Measurements from ENCODE around the gene CCNY. TPM values are rescaled to one million over a fixed set of nuclear protein-coding genes. Genes with fewer than 3 reads are reported as not detected.
"Not testable (repeated sequence)": the region's sequence is repeated elsewhere in the genome, so short reads cannot be mapped to it uniquely, and the experiment has no call there.

CCNY gene
- polyA plus RNA-seq, result 10 to 100 TPM; 15.1 TPM

DNA sequence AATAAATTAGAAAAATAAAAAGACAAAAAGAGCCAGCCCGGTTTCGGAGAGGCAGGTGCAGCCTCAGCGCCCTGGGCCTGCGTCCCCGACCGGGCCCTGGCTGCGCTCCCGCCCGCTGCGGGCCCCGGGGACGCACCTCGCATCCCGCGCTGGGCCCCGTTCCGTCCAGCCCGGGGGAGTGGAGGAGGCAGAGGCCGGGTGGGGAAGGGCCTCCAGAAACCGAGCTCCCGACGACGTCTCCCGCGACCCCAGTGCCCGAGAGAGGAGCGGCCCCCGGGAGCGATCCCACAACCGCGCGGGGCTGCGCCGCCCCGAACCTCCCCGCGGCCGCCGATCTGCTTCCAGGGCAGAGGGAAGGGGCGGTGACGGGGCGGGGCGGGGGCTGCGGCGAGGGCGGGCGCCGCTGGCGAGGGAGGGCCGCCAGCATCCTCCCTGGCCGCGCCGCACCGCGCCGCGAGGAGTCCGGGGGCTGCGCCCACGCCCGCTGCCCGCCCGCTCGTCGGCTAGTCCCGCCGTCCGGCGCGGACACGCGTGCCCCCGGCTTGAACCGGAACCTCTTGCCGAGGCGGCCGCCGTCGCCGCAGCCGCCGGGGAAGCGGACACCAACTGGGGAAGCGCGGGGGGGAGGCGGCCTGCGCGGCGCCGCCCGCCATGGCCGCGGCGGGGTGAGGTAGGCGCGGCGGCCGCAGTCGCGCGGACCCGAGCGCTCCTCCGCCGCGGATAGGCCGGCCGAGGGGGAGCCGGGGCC lies at the start of gene CCNY:
CCNY (plus strand) TSS at position 426 of the 748 bp plus-strand sequence. CDS start 545 bp downstream, outside the sequence.
- WGBS, 2 donors, result 0 to 1% methylated on average over 65 to 109 of the region's 109 CpGs

GRCh38 chr10:35289198-35289597 lies 47.1 kb upstream of the CCNY start:
- WGBS, 2 donors, result 81 to 83% methylated on average over 1 of the region's 1 CpG
- no peaks in the 10 kb centered on the region for H3K9me3 ChIP-seq (ENCODE audit: control insufficient read depth in 2 of 2, insufficient read depth in 1 of 2, low read depth in 1 of 2, low read length in 1 of 2)
- H3K4me3 ChIP-seq (ENCODE audit: low read depth in 1 of 2, low read length in 2 of 2), result no peak overlapping the region
- no peaks in the 10 kb centered on the region for H3K4me1 ChIP-seq (ENCODE audit: control insufficient read depth in 2 of 2, insufficient read depth in 2 of 2, low read length in 1 of 2)
- no peak overlapping the region for H3K27ac ChIP-seq (ENCODE audit: low read depth in 2 of 2, low read length in 1 of 2)
- H3K36me3 ChIP-seq (ENCODE audit: control insufficient read depth in 2 of 2, insufficient read depth in 2 of 2, low read length in 1 of 2), result no peaks in the 10 kb centered on the region
- H3K27me3 ChIP-seq (ENCODE audit: control insufficient read depth in 1 of 2, insufficient read depth in 2 of 2, low read length in 2 of 2), result no peaks in the 10 kb centered on the region

More for the DNA sequence above, at the start of gene CCNY:
- Histone ChIP-seq H3K27me3 (ENCODE audit: control insufficient read depth in 1 of 2, insufficient read depth in 2 of 2, low read length in 2 of 2) (no peaks in the 10 kb centered on the region), H3K36me3 (ENCODE audit: control insufficient read depth in 2 of 2, insufficient read depth in 2 of 2, low read length in 1 of 2) (no peaks in the 10 kb centered on the region), H3K4me3 (ENCODE audit: low read depth in 1 of 2, low read length in 2 of 2) (peak within 1 kb of the TSS; percentile 80 to 99), H3K27ac (ENCODE audit: low read depth in 2 of 2, low read length in 1 of 2) (peak within 1 kb of the TSS; percentile 81 to 84), H3K4me1 (ENCODE audit: control insufficient read depth in 2 of 2, insufficient read depth in 2 of 2, low read length in 1 of 2) (no peaks in the 10 kb centered on the region), H3K9me3 (ENCODE audit: control insufficient read depth in 2 of 2, insufficient read depth in 1 of 2, low read depth in 1 of 2, low read length in 1 of 2) (no peaks in the 10 kb centered on the region)

- H3K9me3 ChIP-seq (ENCODE audit: control insufficient read depth in 2 of 2, insufficient read depth in 1 of 2, low read depth in 1 of 2, low read length in 1 of 2), result no peaks in the 10 kb centered on the region
- no peaks in the 10 kb centered on the region for H3K27me3 ChIP-seq (ENCODE audit: control insufficient read depth in 1 of 2, insufficient read depth in 2 of 2, low read length in 2 of 2)
- H3K4me1 ChIP-seq (ENCODE audit: control insufficient read depth in 2 of 2, insufficient read depth in 2 of 2, low read length in 1 of 2), result no peaks in the 10 kb centered on the region
- no peaks in the 10 kb centered on the region for H3K36me3 ChIP-seq (ENCODE audit: control insufficient read depth in 2 of 2, insufficient read depth in 2 of 2, low read length in 1 of 2)
- no peak overlapping the region for H3K27ac ChIP-seq (ENCODE audit: low read depth in 2 of 2, low read length in 1 of 2)
- 67 to 80% methylated on average over 1 of the region's 1 CpG for WGBS, 2 donors
- H3K4me3 ChIP-seq (ENCODE audit: low read depth in 1 of 2, low read length in 2 of 2), result no peak overlapping the region
Measured at GRCh38 chr10:35294506-35294905, 41.8 kb upstream of the CCNY start.

GRCh38 chr10:35299016-35299415 lies 37.3 kb upstream of the CCNY start:
- Histone ChIP-seq H3K4me3 (ENCODE audit: low read depth in 1 of 2, low read length in 2 of 2) (no peak overlapping the region), H3K27ac (ENCODE audit: low read depth in 2 of 2, low read length in 1 of 2) (no peak overlapping the region), H3K27me3 (ENCODE audit: control insufficient read depth in 1 of 2, insufficient read depth in 2 of 2, low read length in 2 of 2) (no peaks in the 10 kb centered on the region), H3K36me3 (ENCODE audit: control insufficient read depth in 2 of 2, insufficient read depth in 2 of 2, low read length in 1 of 2) (no peaks in the 10 kb centered on the region), H3K9me3 (ENCODE audit: control insufficient read depth in 2 of 2, insufficient read depth in 1 of 2, low read depth in 1 of 2, low read length in 1 of 2) (no peaks in the 10 kb centered on the region), H3K4me1 (ENCODE audit: control insufficient read depth in 2 of 2, insufficient read depth in 2 of 2, low read length in 1 of 2) (no peaks in the 10 kb centered on the region)
- 62 to 69% methylated on average over 3 of the region's 3 CpGs for WGBS, 2 donors

DNA sequence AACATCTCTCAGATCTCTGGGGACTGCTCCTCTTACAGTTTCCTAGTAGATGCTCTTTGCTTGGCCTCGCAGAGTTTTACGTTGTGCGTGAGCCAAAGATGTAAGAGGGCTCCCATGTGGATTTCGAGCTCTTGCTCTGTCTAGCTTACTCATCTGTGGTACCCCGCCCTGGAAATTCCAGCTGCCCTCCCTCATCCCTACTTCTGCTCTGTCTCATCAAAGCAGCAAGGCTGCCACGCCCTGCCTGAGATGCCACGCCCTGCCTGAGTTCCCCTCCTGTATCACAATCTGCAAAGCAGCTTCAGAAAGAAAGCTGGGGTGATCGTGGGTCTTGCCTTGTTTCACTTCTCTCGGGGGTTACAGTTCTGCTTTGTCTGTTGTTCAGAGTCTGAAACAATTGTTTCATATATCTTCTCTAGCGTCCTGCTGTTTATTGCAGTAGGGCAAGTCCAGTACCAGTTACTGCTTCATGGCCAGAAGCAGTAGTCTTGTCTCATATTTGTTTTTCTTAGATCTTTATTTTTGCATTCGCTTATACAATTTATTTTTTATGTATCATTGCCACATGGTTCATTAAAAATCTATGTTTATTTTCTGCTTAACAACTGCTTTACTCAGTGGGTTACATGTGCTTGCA lies 36.1 kb upstream of the CCNY start:
- Histone ChIP-seq H3K27ac (ENCODE audit: low read depth in 2 of 2, low read length in 1 of 2) (no peak overlapping the region), H3K9me3 (ENCODE audit: control insufficient read depth in 2 of 2, insufficient read depth in 1 of 2, low read depth in 1 of 2, low read length in 1 of 2) (no peaks in the 10 kb centered on the region), H3K36me3 (ENCODE audit: control insufficient read depth in 2 of 2, insufficient read depth in 2 of 2, low read length in 1 of 2) (no peaks in the 10 kb centered on the region), H3K4me1 (ENCODE audit: control insufficient read depth in 2 of 2, insufficient read depth in 2 of 2, low read length in 1 of 2) (no peaks in the 10 kb centered on the region), H3K27me3 (ENCODE audit: control insufficient read depth in 1 of 2, insufficient read depth in 2 of 2, low read length in 2 of 2) (no peaks in the 10 kb centered on the region), H3K4me3 (ENCODE audit: low read depth in 1 of 2, low read length in 2 of 2) (no peak overlapping the region)
- WGBS, 2 donors, result 43 to 44% methylated on average over 11 of the region's 11 CpGs

DNA sequence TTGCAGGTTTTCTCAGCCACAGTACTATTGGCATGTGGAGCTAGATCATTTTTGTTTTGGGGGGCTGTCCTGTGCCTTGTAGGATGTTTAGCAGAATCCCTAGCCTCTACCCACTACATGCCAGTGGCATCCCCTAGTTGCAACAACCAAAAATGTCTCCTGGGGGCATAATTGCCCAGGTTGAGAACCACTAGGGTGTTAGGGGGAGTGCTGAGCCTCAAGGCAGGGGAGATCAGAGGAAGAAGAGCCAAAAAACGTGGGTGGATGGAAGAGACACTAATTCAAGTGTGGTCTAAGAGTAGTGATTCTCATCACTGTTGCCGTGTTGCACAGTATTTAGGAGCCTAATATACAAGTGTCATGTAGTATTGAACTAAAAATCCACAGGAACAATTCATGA lies 31.7 kb upstream of the CCNY start:
- Histone ChIP-seq H3K27me3 (ENCODE audit: control insufficient read depth in 1 of 2, insufficient read depth in 2 of 2, low read length in 2 of 2) (no peaks in the 10 kb centered on the region), H3K4me3 (ENCODE audit: low read depth in 1 of 2, low read length in 2 of 2) (no peak overlapping the region), H3K4me1 (ENCODE audit: control insufficient read depth in 2 of 2, insufficient read depth in 2 of 2, low read length in 1 of 2) (no peaks in the 10 kb centered on the region), H3K36me3 (ENCODE audit: control insufficient read depth in 2 of 2, insufficient read depth in 2 of 2, low read length in 1 of 2) (no peaks in the 10 kb centered on the region), H3K9me3 (ENCODE audit: control insufficient read depth in 2 of 2, insufficient read depth in 1 of 2, low read depth in 1 of 2, low read length in 1 of 2) (no peaks in the 10 kb centered on the region), H3K27ac (ENCODE audit: low read depth in 2 of 2, low read length in 1 of 2) (no peak overlapping the region)
- WGBS, 2 donors, result 51 to 53% methylated on average over 2 of the region's 2 CpGs

GRCh38 chr10:35306852-35307251 lies 29.5 kb upstream of the CCNY start:
- H3K4me1 ChIP-seq (ENCODE audit: control insufficient read depth in 2 of 2, insufficient read depth in 2 of 2, low read length in 1 of 2), result no peaks in the 10 kb centered on the region
- H3K36me3 ChIP-seq (ENCODE audit: control insufficient read depth in 2 of 2, insufficient read depth in 2 of 2, low read length in 1 of 2), result no peaks in the 10 kb centered on the region
- 33 to 36% methylated on average over 9 of the region's 9 CpGs for WGBS, 2 donors
- H3K27me3 ChIP-seq (ENCODE audit: control insufficient read depth in 1 of 2, insufficient read depth in 2 of 2, low read length in 2 of 2), result no peaks in the 10 kb centered on the region
- no peak overlapping the region for H3K4me3 ChIP-seq (ENCODE audit: low read depth in 1 of 2, low read length in 2 of 2)
- H3K9me3 ChIP-seq (ENCODE audit: control insufficient read depth in 2 of 2, insufficient read depth in 1 of 2, low read depth in 1 of 2, low read length in 1 of 2), result no peaks in the 10 kb centered on the region
- H3K27ac ChIP-seq (ENCODE audit: low read depth in 2 of 2, low read length in 1 of 2), result peak overlapping the region; percentile 55 to 78

DNA sequence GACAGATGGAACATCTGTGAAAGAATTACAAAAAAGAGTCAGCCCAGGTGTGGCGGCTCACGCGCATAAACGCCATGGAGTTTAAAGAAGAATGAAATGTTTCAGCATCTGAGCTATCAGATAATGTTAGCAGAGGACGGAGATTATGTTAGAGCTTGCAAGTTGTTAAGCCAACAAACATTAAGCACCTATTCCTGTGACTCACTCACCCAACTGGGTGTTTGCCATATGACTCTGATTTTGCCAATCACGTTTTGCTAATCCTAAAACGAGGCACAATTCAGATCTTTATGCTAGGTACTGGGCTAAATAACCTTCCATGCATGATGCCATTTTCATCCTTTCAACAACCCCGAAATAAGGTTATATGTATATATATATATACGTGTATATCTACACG lies 29.0 kb upstream of the CCNY start:
- H3K4me1 ChIP-seq (ENCODE audit: control insufficient read depth in 2 of 2, insufficient read depth in 2 of 2, low read length in 1 of 2), result no peaks in the 10 kb centered on the region
- H3K4me3 ChIP-seq (ENCODE audit: low read depth in 1 of 2, low read length in 2 of 2), result no peak overlapping the region
- peak overlapping the region in 1 of 2 donors; percentile 78 for H3K27ac ChIP-seq (ENCODE audit: low read depth in 2 of 2, low read length in 1 of 2)
- H3K27me3 ChIP-seq (ENCODE audit: control insufficient read depth in 1 of 2, insufficient read depth in 2 of 2, low read length in 2 of 2), result no peaks in the 10 kb centered on the region
- H3K9me3 ChIP-seq (ENCODE audit: control insufficient read depth in 2 of 2, insufficient read depth in 1 of 2, low read depth in 1 of 2, low read length in 1 of 2), result no peaks in the 10 kb centered on the region
- WGBS, 2 donors, result 40 to 47% methylated on average over 10 of the region's 10 CpGs
- no peaks in the 10 kb centered on the region for H3K36me3 ChIP-seq (ENCODE audit: control insufficient read depth in 2 of 2, insufficient read depth in 2 of 2, low read length in 1 of 2)

DNA sequence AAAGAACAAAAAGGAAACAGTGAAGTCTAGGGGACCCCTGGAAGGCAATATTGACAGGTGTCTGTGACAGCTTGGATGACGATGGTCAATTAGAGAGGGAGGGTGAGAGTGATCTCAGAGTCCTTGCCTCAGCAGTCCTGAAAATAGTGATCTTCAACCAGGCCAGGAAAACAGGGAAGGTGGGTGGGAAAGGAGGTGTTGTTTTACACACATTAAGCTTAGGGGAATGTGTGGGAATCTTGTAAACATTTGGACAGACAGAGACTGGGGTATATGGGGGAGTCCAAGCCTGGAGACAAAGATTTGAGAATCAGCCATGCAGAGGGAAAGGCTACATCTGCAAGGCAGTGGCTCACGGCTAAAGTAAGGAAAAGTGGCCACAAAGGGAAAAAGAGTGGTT lies 27.5 kb upstream of the CCNY start:
- H3K4me3 ChIP-seq (ENCODE audit: low read depth in 1 of 2, low read length in 2 of 2), result no peak overlapping the region
- no peaks in the 10 kb centered on the region for H3K27me3 ChIP-seq (ENCODE audit: control insufficient read depth in 1 of 2, insufficient read depth in 2 of 2, low read length in 2 of 2)
- H3K4me1 ChIP-seq (ENCODE audit: control insufficient read depth in 2 of 2, insufficient read depth in 2 of 2, low read length in 1 of 2), result no peaks in the 10 kb centered on the region
- H3K27ac ChIP-seq (ENCODE audit: low read depth in 2 of 2, low read length in 1 of 2), result no peak overlapping the region
- H3K9me3 ChIP-seq (ENCODE audit: control insufficient read depth in 2 of 2, insufficient read depth in 1 of 2, low read depth in 1 of 2, low read length in 1 of 2), result no peaks in the 10 kb centered on the region
- no peaks in the 10 kb centered on the region for H3K36me3 ChIP-seq (ENCODE audit: control insufficient read depth in 2 of 2, insufficient read depth in 2 of 2, low read length in 1 of 2)
- 53 to 74% methylated on average over 2 of the region's 2 CpGs for WGBS, 2 donors

DNA sequence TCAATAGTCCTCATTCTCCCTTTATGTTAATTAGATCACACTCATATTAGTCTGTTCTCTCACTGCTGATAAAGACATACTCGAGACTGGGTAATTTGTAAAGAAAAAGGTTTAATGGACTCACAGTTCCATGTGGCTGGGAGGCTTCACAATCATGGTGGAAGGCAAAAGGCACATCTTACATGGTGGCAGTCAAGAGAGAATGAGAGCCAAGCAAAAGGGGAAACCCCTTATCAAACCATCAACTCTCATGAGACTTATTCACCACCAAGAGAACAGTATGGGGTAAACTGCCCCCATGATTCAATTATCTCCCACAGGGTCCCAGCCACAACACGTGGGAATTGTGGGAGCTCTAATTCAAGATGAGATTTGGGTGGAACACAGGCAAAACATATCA lies 22.2 kb upstream of the CCNY start:
- H3K4me3 ChIP-seq (ENCODE audit: low read depth in 1 of 2, low read length in 2 of 2); H3K4me1 ChIP-seq (ENCODE audit: control insufficient read depth in 2 of 2, insufficient read depth in 2 of 2, low read length in 1 of 2); H3K27me3 ChIP-seq (ENCODE audit: control insufficient read depth in 1 of 2, insufficient read depth in 2 of 2, low read length in 2 of 2); H3K9me3 ChIP-seq (ENCODE audit: control insufficient read depth in 2 of 2, insufficient read depth in 1 of 2, low read depth in 1 of 2, low read length in 1 of 2); H3K27ac ChIP-seq (ENCODE audit: low read depth in 2 of 2, low read length in 1 of 2); H3K36me3 ChIP-seq (ENCODE audit: control insufficient read depth in 2 of 2, insufficient read depth in 2 of 2, low read length in 1 of 2): not testable (repeated sequence)
- 90 to 92% methylated on average over 2 of the region's 2 CpGs for WGBS, 2 donors
